ENCODE measurements around the gene SENP6.

- TF ChIP-seq GATA2 (IDR thresholded peaks at IDR 0.05; ENCODE audit: low read depth, low read length) (no peak), GATA3 (IDR thresholded peaks at IDR 0.05; ENCODE audit: low read depth, low read length) (no peak)
Observed at GRCh38 chr6:75727206-75727605, 125.5 kb downstream of the SENP6 start.
